GM03348 (cell line): ENCODE results near the gene TMEM89.

Experiments
- DNase-seq: peaks from one replicate; pipeline ENCODE4 v3.0.0; 2012; ENCODE audit warnings: low spot score

TMEM89 gene

GRCh38 chr3:48621461-48621869 is at the start of gene TMEM89:
TMEM89 (minus strand) TSS chr3:48621769; CDS start chr3:48621756, 13 bp downstream.
- no peak for DNase-seq

- no peak for DNase-seq
Observed at GRCh38 chr3:48664929-48665328, 43.4 kb upstream of the TMEM89 start.

- DNase-seq: no peak
Observed at GRCh38 chr3:48664313-48664644, 42.7 kb upstream of the TMEM89 start.

GRCh38 chr3:48663489-48664312 is 42.1 kb upstream of the TMEM89 start:
- DNase-seq: peak; percentile 99

- peak; percentile 87 for DNase-seq
Observed at GRCh38 chr3:48662753-48663488, 41.4 kb upstream of the TMEM89 start, which contains the start of gene CELSR3. CELSR3 (minus strand) TSS chr3:48662886; CDS start chr3:48662634, 252 bp downstream.

- DNase-seq: no peak
Observed at GRCh38 chr3:48662145-48662752, 40.7 kb upstream of the TMEM89 start.

- peak; percentile 91 for DNase-seq
Observed at GRCh38 chr3:48661501-48662144, 40.1 kb upstream of the TMEM89 start.

GRCh38 chr3:48660800-48661400 is 39.3 kb upstream of the TMEM89 start:
- DNase-seq: no peak

GRCh38 chr3:48656841-48657281 is 35.3 kb upstream of the TMEM89 start:
- no peak for DNase-seq

GRCh38 chr3:48656061-48656840 is 34.7 kb upstream of the TMEM89 start:
- DNase-seq: peak; percentile 88

- no peak for DNase-seq
Observed at GRCh38 chr3:48655606-48656005, 34.0 kb upstream of the TMEM89 start.

- no peak for DNase-seq
Observed at GRCh38 chr3:48655063-48655462, 33.5 kb upstream of the TMEM89 start.

- no peak for DNase-seq
Observed at GRCh38 chr3:48652923-48653715, 31.6 kb upstream of the TMEM89 start.

GRCh38 chr3:48651771-48652170 is 30.2 kb upstream of the TMEM89 start:
- DNase-seq: no peak

GRCh38 chr3:48650723-48651122 is 29.2 kb upstream of the TMEM89 start:
- no peak for DNase-seq

GRCh38 chr3:48648188-48648850 is 26.8 kb upstream of the TMEM89 start:
- no peak for DNase-seq

- no peak for DNase-seq
Observed at GRCh38 chr3:48647714-48648113, 26.1 kb upstream of the TMEM89 start.

GRCh38 chr3:48644898-48645760 is 23.6 kb upstream of the TMEM89 start:
- DNase-seq: no peak

- no peak for DNase-seq
Observed at GRCh38 chr3:48642605-48643004, 21.0 kb upstream of the TMEM89 start.
